ENCODE results near the gene SMARCB1. TPM values are rescaled to one million over a fixed set of nuclear protein-coding genes. Genes with fewer than 3 reads are reported as not detected.
A peak's percentile ranks its signal among the peaks of the same experiment; 100 is the strongest.

Gene SMARCB1
- total and polyA plus RNA-seq, 2 donors (not counting 1 experiment from before 2014, with no cell fraction given) = 179 to 190 TPM

GRCh38 chr22:23856721-23857605 lies 70.2 kb downstream of the SMARCB1 start:
- ATAC-seq (ENCODE audit: low read depth) (peak; percentile 35), DNase-seq (peak; percentile 70)
- Histone ChIP-seq H3K27ac (ENCODE audit: low read length in 2 of 2) (peak overlapping the region; percentile 78 to 81), H3K4me3 (ENCODE audit: control extremely low read depth in 1 of 5, extremely low read depth in 1 of 5, insufficient read depth in 1 of 5, low read depth in 2 of 5, low read length in 4 of 5) (peak overlapping the region; percentile 46 to 94 (median 86)), H3K9me3 (ENCODE audit: control extremely low read depth in 1 of 3, control insufficient read depth in 2 of 3, insufficient read depth in 1 of 3, low read length in 2 of 3) (no peaks in the 10 kb centered on the region), H3K4me2 (replicated peaks; ENCODE audit: low read depth, low read length, poor library complexity, severe bottlenecking) (peak overlapping the region; percentile 95), H3K4me1 (ENCODE audit: control insufficient read depth in 2 of 2, insufficient read depth in 2 of 2, low read length in 2 of 2) (peaks cover 15 to 25% of the 10 kb centered on the region in 2 donors), H3K27me3 (replicated peaks in 1 of 4; ENCODE audit: control extremely low read depth in 1 of 4, control insufficient read depth in 3 of 4, insufficient read depth in 4 of 4, low read length in 3 of 4) (no peaks in the 10 kb centered on the region), H3K36me3 (replicated peaks in 1 of 2; ENCODE audit: control extremely low read depth in 1 of 2, control insufficient read depth in 1 of 2, extremely low read depth in 1 of 2, insufficient read depth in 2 of 2, low read length in 1 of 2) (no peaks in the 10 kb centered on the region), H3K9ac (ENCODE audit: low read length) (peak overlapping the region; percentile 93), H3K79me2 (ENCODE audit: control insufficient read depth, insufficient read depth, low read length) (peaks cover 23% of the 10 kb centered on the region), H4K20me1 (ENCODE audit: control insufficient read depth, insufficient read depth, low read length, poor library complexity, severe bottlenecking) (no peaks in the 10 kb centered on the region), H2AFZ (ENCODE audit: insufficient read depth, low read depth, low read length, poor library complexity, severe bottlenecking) (peak overlapping the region; percentile 99)
- H3K4me3 Mint-ChIP-seq = peak overlapping the region; percentile 95
- no peaks in the 10 kb centered on the region for H3K9me3 Mint-ChIP-seq (ENCODE audit: insufficient read depth)
- H3K4me1 Mint-ChIP-seq = peaks cover 23% of the 10 kb centered on the region
- ChIA-PET POLR2A (interaction anchor here (0.5 to 2.3 kb wide), 26 partner anchors 8 to 594 kb away, joined by 3 to 50 read pairs (median 6); partner anchors contain the start of genes CHCHD10, DERL3, MIF and MMP11), CTCF (interaction anchor here (0.6 to 3.7 kb wide), 17 partner anchors 8 to 229 kb away, joined by 3 to 39 read pairs (median 5); partner anchors contain the start of genes CHCHD10, MIF, MMP11 and VPREB3)
- peak overlapping the region; percentile 99 for H3K27ac Mint-ChIP-seq
- no peak for TF ChIP-seq EZH2 (IDR thresholded peaks at IDR 0.05; ENCODE audit: borderline replicate concordance, insufficient read depth, low read depth, low read length, poor library complexity, severe bottlenecking)
- TF ChIP-seq, protein P1, sequence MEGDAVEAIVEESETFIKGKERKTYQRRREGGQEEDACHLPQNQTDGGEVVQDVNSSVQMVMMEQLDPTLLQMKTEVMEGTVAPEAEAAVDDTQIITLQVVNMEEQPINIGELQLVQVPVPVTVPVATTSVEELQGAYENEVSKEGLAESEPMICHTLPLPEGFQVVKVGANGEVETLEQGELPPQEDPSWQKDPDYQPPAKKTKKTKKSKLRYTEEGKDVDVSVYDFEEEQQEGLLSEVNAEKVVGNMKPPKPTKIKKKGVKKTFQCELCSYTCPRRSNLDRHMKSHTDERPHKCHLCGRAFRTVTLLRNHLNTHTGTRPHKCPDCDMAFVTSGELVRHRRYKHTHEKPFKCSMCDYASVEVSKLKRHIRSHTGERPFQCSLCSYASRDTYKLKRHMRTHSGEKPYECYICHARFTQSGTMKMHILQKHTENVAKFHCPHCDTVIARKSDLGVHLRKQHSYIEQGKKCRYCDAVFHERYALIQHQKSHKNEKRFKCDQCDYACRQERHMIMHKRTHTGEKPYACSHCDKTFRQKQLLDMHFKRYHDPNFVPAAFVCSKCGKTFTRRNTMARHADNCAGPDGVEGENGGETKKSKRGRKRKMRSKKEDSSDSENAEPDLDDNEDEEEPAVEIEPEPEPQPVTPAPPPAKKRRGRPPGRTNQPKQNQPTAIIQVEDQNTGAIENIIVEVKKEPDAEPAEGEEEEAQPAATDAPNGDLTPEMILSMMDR (IDR thresholded peaks at IDR 0.05) = peak; percentile 11
- intact Hi-C loops (cut with micrococcal nuclease) = loop anchor here (5.0 kb wide), 3 partner anchors 35 to 140 kb away; partner anchors contain the start of gene MIF
- no peaks in the 10 kb centered on the region for H3K27me3 Mint-ChIP-seq
- WGBS (ENCODE audit: insufficient coverage) = 1% methylated on average over 39 of the region's 58 CpGs
